MM.1S (cell line): ENCODE data around the gene SMAD3.

Source experiments
- DNase-seq: peaks from one replicate; pipeline ENCODE4 v3.0.0-alpha.2; 2015
- H2AFZ ChIP-seq: fragments of 300-600 bp; sonication (generic); 2 replicates; pipeline ENCODE4 v1.6.0; 2016; ENCODE audit warnings: antibody characterized with exemption, low read length
- H3F3A ChIP-seq: fragments of 300-600 bp; sonication (generic); 2 replicates; pipeline ENCODE4 v1.6.1; 2016; ENCODE audit warnings: mild to moderate bottlenecking, antibody characterized with exemption, low read length, moderate library complexity, mixed read lengths; ENCODE audit not compliant: insufficient read depth
- H3K27ac ChIP-seq: fragments of 300-600 bp; sonication (generic); 2 replicates; pipeline ENCODE4 v1.5.1; 2016; ENCODE audit warnings: mild to moderate bottlenecking, low read length
- H3K27me3 ChIP-seq: fragments of 300-600 bp; sonication (generic); replicated peaks from 2 replicates; pipeline ENCODE4 v1.6.0; 2016; ENCODE audit warnings: low read length; ENCODE audit not compliant: insufficient read depth
- H3K36me3 ChIP-seq: fragments of 300-600 bp; sonication (generic); replicated peaks from 2 replicates; pipeline ENCODE4 v1.6.1; 2016; ENCODE audit warnings: mild to moderate bottlenecking, low read length, mixed read lengths; ENCODE audit not compliant: insufficient read depth
- H3K4me1 ChIP-seq: fragments of 300-600 bp; sonication (generic); 2 replicates; pipeline ENCODE4 v1.6.1; 2016; ENCODE audit warnings: low read length, mixed read lengths
- H3K4me2 ChIP-seq: fragments of 300-600 bp; sonication (generic); 2 replicates; pipeline ENCODE4 v1.6.0; 2016; ENCODE audit warnings: low read depth, low read length
- H3K4me3 ChIP-seq: fragments of 300-600 bp; sonication (generic); 2 replicates; pipeline ENCODE4 v1.5.1; 2016; ENCODE audit warnings: low read length, mixed read lengths
- H3K79me2 ChIP-seq: fragments of 300-600 bp; sonication (generic); 2 replicates; pipeline ENCODE4 v1.6.1; 2016; ENCODE audit warnings: mixed run types, low read length, mixed read lengths
- H3K9ac ChIP-seq: fragments of 300-600 bp; sonication (generic); 2 replicates; pipeline ENCODE4 v1.6.1; 2016; ENCODE audit warnings: low read length, mixed read lengths
- H3K9me2 ChIP-seq: fragments of 300-600 bp; sonication (generic); replicated peaks from 2 replicates; pipeline ENCODE4 v1.6.1; 2016; ENCODE audit warnings: mild to moderate bottlenecking, low read length, mixed read lengths; ENCODE audit not compliant: insufficient read depth
- H3K9me3 ChIP-seq: fragments of 300-600 bp; sonication (generic); replicated peaks from 2 replicates; pipeline ENCODE4 v1.6.1; 2016; ENCODE audit warnings: mild to moderate bottlenecking, low read length, mixed read lengths; ENCODE audit not compliant: insufficient read depth
- H4K20me1 ChIP-seq: fragments of 300-600 bp; sonication (generic); 2 replicates; pipeline ENCODE4 v1.6.1; 2016; ENCODE audit warnings: mild to moderate bottlenecking, low read length, moderate library complexity, mixed read lengths; ENCODE audit not compliant: insufficient read depth
- CTCF ChIP-seq: fragments of 300-600 bp; sonication (generic); IDR thresholded peaks from 2 replicates; pipeline ENCODE4 v1.5.1; 2016; ENCODE audit warnings: antibody characterized with exemption, low read length, mixed read lengths
- EZH2 ChIP-seq: fragments of 300-600 bp; sonication (generic); optimal IDR thresholded peaks from 2 replicates; pipeline ENCODE3; 2017; ENCODE audit warnings: low read depth, mild to moderate bottlenecking, antibody characterized with exemption, low read length, mixed read lengths
- EZH2phosphoT487 ChIP-seq: fragments of 300-600 bp; sonication (generic); IDR thresholded peaks from 2 replicates; pipeline ENCODE4 v1.6.1; 2018; ENCODE audit warnings: antibody characterized with exemption, low read length

SMAD3 gene

GRCh38 chr15:67225336-67225735 lies 159.9 kb downstream of the SMAD3 start:
- H3K36me3 ChIP-seq = no peaks in the 10 kb centered on the region; the same call in 1 of the 2 replicates
- H3K27me3 ChIP-seq = no peaks in the 10 kb centered on the region
- H3K79me2 ChIP-seq = no peaks in the 10 kb centered on the region
- no peaks in the 10 kb centered on the region for H3K9me3 ChIP-seq
- DNase-seq = no peak
- H3K4me1 ChIP-seq = no peaks in the 10 kb centered on the region
- no peak overlapping the region for H3K27ac ChIP-seq
- no peaks in the 10 kb centered on the region for H4K20me1 ChIP-seq
- TF ChIP-seq EZH2phosphoT487 = no peak
- TF ChIP-seq EZH2 = no peak
- no peak for TF ChIP-seq CTCF
- no peak overlapping the region for H3K9ac ChIP-seq
- H2AFZ ChIP-seq = no peak overlapping the region
- H3F3A ChIP-seq = no peaks in the 10 kb centered on the region
- H3K9me2 ChIP-seq = no peaks in the 10 kb centered on the region
- no peak overlapping the region for H3K4me2 ChIP-seq
- no peak overlapping the region for H3K4me3 ChIP-seq

GRCh38 chr15:67227431-67227830 lies 162.0 kb downstream of the SMAD3 start:
- TF ChIP-seq CTCF (no peak), EZH2phosphoT487 (no peak), EZH2 (no peak)
- H3K9me2 ChIP-seq = no peaks in the 10 kb centered on the region
- H3K79me2 ChIP-seq = no peaks in the 10 kb centered on the region
- DNase-seq = no peak
- no peak overlapping the region for H3K4me3 ChIP-seq
- H3K36me3 ChIP-seq = peaks cover 5% of the 10 kb centered on the region; the same call in 1 of the 2 replicates
- H3K4me2 ChIP-seq = no peak overlapping the region
- H3K9me3 ChIP-seq = no peaks in the 10 kb centered on the region
- H3K4me1 ChIP-seq = no peaks in the 10 kb centered on the region
- no peaks in the 10 kb centered on the region for H3F3A ChIP-seq
- no peak overlapping the region for H3K9ac ChIP-seq
- no peaks in the 10 kb centered on the region for H4K20me1 ChIP-seq
- no peak overlapping the region for H3K27ac ChIP-seq
- no peaks in the 10 kb centered on the region for H3K27me3 ChIP-seq
- H2AFZ ChIP-seq = no peak overlapping the region

GRCh38 chr15:67227846-67228245 lies 162.4 kb downstream of the SMAD3 start:
- Histone ChIP-seq H3K9me3 (no peaks in the 10 kb centered on the region), H3K4me2 (no peak overlapping the region), H3K4me1 (no peaks in the 10 kb centered on the region), H3K9me2 (no peaks in the 10 kb centered on the region), H3K9ac (no peak overlapping the region), H3K27ac (no peak overlapping the region), H3K4me3 (no peak overlapping the region), H3K79me2 (no peaks in the 10 kb centered on the region), H3K27me3 (no peaks in the 10 kb centered on the region), H2AFZ (no peak overlapping the region), H3K36me3 (peaks cover 5% of the 10 kb centered on the region; the same call in 1 of the 2 replicates), H4K20me1 (no peaks in the 10 kb centered on the region), H3F3A (no peaks in the 10 kb centered on the region)
- TF ChIP-seq EZH2phosphoT487 = no peak
- no peak for DNase-seq

- no peak for DNase-seq
- Histone ChIP-seq H3K27me3 (no peaks in the 10 kb centered on the region), H4K20me1 (no peaks in the 10 kb centered on the region), H3K9me2 (no peaks in the 10 kb centered on the region), H3K79me2 (no peaks in the 10 kb centered on the region), H3K9ac (no peak overlapping the region), H3F3A (no peaks in the 10 kb centered on the region), H3K4me3 (no peak overlapping the region), H3K4me1 (no peaks in the 10 kb centered on the region), H2AFZ (no peak overlapping the region), H3K36me3 (peaks cover 5% of the 10 kb centered on the region; the same call in 1 of the 2 replicates), H3K9me3 (no peaks in the 10 kb centered on the region), H3K4me2 (no peak overlapping the region), H3K27ac (no peak overlapping the region)
- TF ChIP-seq EZH2phosphoT487 (no peak), EZH2 (no peak), CTCF (no peak)
These were observed 162.9 kb downstream of the SMAD3 start for GRCh38 chr15:67228286-67228685.
